Measurements from ENCODE around the gene CHDH.

GRCh38 chr3:53885239-53885638 lies 39.0 kb upstream of the CHDH start:
- no peak for TF ChIP-seq CTCF (IDR thresholded peaks at IDR 0.05; ENCODE audit: low read length)
- TF ChIP-seq EZH2 (IDR thresholded peaks at IDR 0.05; ENCODE audit: borderline replicate concordance, low read length) = no peak
